NCI-H1436 treated with DMSO at 0.1 percent for 48 hours (cell line): ENCODE data around the gene ZNF503.

Experiments used
- DNase-seq: peaks from one replicate; lab custom pipeline; 2025; lab: John Stamatoyannopoulos, UW

Gene ZNF503

DNA sequence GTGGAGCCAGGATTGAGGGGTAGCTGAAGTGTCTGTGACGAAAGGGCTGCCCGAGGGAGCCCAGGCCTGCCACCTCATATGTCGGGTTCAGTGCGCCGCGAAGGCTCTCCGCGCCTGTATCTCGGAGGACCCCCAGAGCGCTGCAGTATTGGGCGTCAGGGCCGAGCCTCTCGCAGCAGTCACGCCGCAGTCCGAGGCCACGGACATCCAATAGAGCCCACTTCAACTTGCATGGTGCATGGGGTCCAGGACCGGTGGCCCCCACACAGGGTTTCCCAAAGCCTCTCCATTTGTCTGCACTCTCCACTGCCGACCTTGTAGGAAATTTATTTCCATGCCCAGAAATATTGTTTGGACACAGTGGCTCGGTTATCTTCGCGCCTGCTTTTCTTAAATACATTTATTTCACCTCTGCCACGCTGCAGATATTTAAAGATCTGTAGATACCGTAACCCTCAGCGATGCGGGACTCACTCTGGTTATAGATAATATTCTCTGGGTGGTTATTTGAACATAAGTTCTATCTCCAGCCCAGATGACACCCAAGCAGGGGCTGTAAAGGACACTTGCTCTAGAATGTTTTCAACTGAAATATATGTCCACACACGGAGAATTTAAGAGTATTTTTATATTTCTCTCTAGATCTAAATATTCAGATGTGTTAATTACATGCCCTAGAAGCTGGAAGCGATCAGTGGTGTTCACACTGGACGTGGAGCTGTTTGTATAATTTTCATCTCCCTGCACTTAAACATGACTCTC lies 5.1 kb upstream of the ZNF503 start:
- no peak for DNase-seq

DNA sequence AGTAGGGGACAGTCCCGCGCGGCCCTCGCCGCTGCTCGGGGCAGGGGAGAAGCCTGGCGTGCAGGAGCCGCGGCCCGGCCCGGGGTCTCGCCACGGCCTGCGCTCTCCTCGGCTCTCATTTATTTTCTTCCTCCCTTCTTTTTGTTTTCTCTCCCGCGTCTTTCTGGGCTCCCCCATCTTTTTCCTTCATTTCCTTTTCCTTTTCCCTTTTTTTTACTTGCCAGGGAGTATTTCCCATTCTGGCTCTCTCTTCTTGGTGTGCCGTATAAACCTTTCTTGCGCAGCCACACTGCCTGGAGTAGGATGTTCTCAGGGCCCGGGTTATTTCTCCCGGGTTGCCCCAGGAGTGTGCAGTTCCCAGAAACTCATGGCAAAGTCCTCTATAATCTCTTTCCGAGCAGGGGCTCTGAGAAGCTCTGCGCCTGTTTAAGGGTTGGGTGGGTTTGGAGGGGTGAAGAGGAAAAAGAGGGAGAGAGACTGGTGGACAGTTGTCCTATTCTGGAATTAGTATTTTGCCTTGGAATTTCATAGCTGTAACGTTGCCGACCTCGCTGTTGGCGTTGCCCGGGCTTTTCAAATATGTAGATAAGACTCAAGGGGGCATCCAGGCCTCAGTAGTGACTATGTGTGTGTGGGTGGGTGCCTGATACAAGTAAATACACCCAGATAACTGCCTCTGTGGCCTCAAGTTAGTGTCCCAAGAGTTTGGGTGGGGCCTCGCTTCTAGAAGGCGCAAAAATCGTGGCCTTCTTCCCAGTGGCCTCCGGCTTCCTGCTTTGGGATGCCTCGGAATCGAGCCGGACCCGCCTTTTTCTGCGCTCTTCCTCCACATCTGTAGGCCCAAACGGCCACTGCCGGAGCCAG lies 4.3 kb upstream of the ZNF503 start:
- DNase-seq: no peak

DNA sequence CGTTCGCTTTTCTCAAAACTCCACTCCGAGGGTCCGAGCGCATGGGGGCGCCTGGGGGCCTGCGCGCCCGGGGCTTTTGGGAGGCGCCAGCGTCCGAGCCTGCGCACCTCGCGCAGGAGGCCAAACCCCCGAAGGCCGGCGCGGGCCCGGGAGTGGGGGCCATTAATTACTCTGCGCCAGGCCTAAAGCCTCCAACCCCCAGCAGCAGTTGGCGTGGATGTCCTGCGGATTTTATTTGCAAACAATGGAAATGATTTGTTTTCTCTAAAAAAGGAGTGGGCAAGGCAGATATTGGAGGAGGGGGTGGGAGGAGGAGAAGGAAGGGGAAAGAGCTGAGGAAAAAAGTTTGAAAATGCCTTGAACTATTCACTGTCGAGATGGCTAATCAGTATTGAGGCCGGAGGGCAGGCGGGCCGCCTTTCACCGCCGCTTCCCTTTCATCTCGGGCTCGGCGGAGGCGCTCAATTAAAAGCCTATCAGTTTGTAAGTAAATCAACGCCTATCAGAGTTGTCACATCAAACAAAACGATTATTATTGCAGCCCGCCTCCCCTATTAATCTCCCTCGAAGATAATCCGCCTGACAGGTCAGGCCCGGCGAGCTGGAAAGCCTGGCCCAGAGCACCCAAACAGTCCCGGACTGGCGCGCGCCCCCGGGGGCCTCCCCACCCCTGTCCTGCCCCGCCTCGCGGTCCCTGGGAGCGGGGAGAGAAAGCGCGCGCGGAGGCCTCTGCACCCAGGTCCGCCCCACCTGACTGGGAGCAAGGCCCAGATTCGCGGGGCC lies 3.4 kb upstream of the ZNF503 start:
- no peak for DNase-seq

DNA sequence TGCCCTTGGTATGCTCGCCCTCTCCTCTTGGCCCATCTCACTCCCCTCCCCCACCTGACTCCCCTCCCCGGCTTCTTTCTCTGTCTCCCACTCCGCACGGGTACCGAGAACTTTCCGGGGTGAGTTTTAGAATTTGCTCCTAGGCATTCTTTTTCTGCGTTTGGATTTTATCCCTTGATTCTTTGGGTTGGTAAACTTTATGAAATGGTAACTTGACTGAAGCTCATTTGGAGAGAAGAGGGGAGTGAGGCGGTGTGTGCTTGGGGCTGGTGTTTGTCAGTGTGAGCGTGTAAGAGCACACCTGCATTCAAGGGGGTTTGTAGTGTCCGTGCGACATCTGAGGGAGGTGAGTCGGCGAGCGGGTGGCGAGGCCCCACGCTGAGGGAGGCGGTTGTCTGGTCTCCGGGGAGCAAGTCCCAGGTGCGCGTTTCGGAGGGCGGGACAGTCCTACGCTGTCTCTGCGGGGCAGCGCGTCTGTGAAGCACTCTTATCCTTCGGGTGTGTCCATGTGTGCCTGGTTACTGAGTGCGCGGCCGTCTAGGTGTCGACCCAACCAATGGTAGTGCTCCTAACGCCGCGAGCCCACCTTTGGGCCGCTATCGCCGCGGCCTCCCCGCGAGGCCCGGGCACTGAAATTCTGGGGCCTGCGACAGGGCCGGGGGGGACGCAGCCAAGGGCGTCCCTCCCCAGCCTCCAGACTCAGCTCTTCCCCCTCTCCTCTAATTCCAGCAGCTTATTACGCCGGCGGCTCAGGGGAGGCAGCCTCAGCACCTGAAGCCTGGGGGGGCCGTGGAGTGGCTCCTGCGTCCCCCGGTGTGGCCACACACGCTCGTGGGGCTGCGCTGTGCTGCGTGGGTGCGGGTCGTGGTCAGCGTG lies 2.6 kb upstream of the ZNF503 start:
- DNase-seq: peak; percentile 53

DNA sequence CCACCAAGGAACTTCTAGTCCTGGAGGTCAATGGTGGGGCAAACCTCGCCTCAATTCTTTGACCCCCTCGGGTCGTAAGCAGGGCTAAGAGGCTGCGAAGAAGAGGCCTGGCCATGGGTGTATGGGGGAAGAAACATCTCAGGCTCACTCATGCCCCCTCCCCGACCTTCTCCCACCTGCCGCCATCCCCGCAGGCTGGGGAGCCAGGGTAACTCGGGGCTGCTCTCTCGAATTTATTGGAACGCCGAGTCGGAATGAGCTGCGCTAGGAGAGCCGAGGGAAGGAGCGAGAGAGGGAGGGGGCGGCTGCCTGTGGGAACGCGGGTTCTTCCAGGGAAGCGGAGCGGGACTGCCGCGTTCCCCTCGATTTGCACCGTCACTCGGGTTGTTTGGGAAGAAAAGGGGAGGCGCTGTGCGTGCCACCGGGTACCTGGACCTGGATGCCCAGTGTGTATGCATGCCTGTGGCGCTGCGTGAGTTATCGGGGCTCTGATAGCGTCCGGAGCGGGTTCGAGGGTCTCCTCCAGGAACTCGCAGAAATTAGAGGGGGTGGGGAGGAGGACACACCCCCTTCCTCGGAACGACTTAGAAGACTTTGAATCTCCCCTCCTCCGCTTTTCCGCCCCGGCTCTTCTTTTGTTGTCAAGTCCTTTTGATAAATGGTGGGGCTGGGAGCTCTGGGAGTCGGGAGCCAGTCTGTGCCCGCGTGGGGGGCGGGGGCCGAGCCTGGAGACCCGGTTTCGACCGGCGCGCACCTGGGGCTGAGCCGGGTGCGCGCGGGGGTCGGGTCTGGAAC lies 1.8 kb upstream of the ZNF503 start:
- DNase-seq: no peak

DNA sequence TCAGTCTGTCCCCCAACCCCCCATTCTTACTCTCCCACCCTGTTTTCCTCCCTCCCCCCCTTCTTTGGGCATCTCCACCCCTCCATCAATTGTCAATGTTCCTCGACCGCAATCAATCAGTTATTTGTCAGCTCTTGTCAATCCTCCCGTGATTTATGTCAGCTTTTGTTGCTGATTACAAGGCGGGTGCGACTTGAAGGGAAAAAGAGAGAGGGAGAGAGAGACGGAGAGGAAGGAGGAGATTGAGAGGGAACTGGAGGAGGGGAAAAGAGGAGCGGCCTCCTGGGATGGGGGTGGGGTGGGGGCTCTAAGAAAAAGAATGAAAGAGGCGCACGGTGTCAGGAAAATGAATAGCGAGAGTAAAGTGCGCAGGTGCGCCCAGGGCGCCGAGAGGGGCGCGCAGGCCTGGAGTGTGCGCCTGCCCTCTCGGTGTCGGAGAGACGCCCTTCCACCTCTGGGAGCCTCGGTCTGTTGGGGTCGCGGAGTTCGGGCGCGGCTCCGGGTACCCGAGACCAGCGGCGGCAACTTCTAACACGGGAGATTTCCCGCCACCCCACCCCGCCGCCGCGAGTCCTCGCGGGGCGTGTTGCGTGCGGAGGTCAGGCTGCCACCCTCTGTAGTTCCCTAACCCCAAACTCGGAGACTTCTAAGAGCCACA lies 1.1 kb upstream of the ZNF503 start:
- DNase-seq: peak; percentile 86

DNA sequence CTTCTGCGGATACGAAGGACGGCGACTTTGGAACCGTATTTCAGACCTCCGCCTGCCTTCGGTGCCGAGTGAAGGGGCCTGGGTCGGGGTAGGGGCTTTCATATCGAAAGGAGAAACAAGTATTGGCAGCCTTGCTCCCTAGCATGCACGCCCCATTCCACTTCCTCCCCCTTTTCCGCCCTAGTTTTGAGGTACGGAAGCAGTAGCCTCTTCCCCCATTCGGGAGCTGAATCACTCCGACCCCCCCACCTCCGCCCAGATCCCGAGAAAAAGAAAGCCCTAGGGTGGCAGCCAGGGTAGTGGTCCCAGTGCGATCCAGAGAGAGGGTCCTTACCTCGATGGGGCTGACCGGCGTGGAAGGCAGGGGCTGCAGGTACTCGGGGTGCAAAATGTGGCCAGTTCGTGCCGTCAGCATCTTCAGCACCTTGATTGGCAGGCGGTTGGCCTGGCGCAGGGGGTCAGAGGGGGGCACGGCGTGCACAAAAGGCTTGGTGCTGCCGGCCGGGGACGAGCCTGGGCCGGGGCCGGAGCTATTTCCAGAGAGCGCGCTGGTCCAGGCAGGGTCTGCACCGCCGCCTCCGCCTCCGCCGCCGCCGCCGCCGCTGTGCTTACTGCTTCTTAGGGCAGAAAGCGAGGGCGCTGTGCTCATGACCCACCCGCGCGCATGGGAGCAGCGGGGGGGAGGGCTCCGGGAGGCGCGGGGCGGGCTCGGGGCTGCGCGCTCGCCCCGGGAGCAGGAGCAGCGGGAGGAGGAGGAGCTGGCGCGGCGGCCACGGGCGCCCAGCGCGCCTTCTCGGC lies 594 bp downstream of the ZNF503 start:
- DNase-seq: no peak

DNA sequence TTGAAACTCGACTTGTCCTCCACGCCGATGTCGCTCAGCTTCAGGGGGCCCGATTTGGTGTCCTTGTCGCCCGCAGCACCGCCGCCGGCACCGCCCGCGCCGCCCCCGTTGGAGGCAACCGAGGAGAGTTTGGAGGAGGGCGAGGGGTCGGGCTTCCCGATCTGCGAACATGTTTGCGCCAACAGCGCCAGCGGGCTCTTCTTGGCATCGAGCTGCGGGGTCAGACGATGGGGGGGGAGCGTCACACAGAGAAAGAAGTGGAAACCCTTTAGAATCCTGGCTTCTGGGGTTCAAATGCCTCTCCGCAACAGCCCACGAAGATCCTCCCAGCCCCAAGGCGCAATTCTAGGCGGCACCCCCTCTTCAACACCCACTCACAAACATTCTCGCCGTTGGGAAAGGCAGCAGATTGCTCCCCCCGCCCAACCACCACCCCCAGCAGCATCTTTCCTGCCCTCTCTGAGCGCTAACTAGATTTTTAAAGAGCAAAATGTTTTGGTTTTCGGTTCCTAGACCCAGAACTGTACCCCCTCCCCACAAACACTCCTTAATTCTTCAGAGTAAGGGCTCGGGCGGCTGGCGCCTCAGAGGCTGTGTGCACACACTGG lies 1.3 kb downstream of the ZNF503 start:
- no peak for DNase-seq

DNA sequence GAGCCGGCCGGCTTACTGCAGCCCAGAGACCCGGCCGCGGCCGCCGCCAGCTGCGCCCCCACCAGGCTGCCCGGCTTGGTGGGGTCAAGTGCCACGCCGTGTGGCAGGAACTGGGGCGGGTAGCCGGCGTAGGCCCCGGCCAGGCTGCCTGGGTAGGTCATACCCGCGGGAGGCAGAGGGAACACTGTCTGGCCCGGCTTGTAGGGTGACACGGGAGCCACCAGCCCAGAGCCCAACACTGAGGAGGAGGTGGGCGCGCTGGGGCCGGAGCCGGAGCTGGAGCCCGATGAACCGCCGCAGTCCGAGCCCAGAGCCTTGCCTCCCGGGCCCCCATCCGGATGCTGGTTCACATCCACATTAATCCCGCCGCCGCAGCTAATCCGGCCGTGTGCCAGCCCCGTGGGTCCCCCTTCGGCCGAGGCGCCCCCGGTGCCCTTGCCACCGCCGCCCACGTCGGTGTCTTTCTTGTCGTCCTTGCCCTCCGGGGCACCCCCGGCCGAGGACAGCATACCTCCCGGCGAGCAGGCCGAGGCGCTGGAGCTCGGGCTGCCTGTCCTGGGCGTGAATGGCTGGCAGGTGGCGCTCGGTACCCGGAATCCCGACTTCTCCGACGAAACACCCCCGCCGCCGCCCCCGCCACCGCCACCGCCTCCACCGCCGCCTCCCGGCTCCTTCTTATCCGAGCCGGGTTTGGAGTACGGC lies 2.0 kb downstream of the ZNF503 start:
- no peak for DNase-seq

DNA sequence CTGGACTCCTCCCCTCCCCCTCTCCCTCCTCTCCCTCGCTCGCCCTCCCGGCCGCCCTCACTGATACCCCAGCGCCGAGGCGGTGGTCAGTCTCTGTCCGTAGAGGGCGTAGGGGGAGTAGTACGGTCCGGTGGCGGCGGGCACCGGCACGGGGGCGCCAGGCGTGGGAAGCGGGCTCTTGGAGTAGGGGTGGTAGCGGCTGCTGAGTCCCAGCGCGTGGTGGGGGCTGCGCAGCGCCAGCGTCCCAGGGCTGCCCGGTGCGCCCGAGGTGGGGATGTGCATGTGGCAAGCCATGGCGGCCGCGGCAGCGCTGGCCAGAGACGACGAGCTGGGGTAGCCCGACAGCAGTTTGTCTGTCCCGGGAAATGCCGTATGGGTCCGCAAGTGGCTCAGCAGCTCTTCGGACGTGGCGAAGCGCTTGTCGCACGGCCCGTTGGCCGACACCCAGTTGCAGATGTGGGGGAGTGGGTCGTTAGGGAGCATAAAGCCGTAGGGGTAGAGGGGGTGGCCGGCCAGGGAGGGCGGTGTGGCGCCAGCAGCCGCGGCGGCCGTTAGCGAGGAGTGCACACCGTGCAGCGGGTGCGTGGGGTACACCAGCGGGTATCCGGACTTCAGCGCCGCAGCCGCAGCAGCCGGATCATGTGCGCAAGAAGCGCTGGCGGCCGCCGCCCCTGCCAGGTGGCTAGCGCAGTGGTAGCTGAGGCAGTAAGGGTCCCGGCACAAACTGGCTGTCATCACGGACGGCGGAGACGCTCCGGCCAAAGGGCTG lies 2.7 kb downstream of the ZNF503 start:
- no peak for DNase-seq

DNA sequence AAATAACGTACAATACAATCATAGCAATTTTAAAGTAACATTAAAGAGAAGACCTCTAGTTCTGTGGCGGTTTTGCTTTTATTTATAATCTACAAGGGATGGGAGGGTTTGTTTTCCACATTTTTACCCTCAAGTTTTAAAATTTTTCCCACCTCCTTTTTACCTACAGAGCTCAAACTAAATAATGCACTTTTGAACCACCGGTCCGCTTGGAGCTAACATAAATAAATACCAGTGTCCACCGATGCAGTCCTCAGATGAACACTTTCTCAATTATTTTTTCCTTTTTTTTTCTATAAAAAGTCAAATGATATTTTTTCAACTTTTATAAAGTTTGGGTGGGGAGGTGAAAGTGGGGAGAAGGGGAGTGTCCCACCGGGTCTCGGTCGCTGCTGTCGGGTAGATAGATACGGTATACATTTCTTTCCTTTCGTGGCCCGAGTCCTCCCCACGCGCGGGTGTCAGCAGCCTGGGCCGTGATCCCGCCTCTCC lies 3.3 kb downstream of the ZNF503 start:
- no peak for DNase-seq

DNA sequence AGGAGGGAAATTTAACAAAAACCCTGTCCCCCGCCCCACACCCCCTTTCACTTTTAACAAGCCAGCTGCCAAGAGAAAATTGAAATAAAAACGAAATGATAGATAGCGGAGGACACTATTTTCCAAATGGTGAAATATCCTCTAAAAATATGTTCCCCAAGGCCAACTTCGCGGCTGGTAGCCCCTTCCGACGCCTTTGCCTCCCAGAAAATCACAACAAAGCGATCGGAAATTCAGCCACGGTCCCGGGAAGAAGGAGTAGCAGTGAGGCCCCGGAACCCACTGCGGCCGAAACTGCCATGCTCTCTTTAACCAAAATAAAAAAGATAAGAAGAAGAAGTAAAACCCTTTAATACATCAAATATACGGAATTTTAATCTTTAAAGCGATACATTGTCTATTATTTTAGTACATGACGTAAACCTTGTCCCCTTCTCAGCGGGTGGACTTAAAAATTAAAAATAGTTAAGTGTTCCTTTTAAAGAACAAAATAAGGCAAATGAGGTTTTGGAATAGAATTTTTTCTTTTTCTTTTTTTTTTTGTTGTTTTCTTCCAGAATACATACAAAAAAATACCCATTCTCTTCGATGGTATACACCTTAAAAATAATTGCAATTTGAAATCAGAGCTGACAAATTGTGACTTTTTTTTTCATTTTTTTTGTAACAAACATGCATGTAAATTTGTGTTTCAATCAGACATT lies 3.9 kb downstream of the ZNF503 start:
- DNase-seq: no peak

DNA sequence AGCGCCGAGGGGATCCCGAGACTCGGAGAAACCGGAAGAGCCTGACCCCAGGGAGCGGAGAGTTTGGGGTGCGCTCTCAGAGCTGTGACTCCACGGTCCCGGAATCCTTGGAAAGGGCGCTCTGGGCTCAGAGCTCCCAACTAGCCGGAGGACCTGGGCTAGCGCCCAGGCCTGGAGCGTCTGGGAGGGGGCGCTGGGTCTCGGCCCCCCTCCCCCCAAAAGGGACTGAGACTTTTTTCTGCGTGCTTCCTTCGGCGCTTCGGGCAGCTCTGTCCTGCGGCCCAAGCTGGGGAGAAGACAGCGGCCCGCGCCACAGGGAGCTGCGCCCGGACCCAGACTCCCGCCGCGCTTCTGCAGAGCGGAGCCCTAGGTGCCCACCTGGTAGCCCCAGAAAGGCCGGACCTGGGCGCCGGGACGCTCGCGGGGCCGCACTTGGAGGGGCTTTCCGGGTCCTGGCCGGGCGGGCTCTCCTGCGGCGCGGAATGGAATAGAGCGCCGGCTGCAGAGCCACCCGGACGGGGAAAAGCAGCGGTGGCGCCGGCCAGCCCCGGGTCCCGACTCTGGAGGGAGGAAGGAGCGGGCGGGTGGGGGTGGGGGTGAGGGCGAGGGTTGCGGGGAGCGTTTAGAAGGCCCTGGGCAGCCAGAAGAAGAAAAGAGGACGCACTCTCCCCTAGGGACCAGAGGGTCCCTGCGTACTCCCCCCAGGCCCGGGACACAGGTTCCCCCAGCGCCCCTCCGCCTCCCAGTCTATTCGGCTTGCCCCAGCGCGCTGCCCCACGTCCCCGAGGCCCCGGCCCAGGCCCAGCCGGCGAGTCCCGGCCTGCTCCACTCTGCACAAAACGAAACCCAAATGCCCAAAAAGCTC lies 4.7 kb downstream of the ZNF503 start:
- DNase-seq: no peak

DNA sequence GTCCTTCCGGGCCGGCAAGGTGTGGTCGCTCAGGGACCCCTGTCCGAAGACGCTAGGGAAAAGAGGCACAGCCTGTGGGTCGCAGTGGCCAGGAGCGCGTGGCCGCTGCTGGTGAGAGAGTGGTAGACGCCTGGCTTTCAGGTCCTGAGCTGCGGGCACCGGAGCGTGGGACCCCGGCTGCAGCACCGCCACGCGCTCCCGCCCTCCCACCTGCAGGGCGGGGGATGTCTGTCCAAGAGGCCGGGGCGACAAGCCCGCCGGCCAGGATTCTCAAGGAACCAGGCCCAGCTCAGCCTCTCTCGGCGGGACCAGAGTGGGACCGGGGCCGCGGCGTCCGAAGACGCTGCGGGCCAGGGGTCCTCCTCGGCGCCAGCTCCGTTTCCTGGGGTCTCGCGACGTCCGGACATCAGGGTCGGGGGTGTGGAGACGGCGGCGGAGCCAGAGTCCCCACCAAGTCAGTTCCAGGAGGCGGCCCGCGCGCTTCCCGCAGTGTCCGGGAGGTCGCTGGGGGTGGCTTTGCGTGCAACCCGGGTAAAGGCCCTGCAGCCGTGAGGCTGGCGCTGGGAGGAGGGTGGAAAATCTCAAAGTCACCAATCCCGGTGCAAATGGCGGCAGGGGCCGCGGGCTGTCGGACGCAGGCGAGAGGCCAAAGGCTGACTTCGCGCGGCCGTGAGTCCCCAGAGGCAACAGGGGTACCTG lies 5.5 kb downstream of the ZNF503 start:
- DNase-seq: no peak
